Hippocampal formation (tissue), 2 donors: ENCODE results near the gene EGR1.

Source experiments
- DNase-seq, 2 donors: peaks; one replicate each; lab custom pipeline; 2025; lab: John Stamatoyannopoulos, UW

The EGR1 gene

GRCh38 chr5:138453590-138453989 lies 11.7 kb upstream of the EGR1 start:
- no peak for DNase-seq

- no peak for DNase-seq
Measured at GRCh38 chr5:138454121-138454520, 11.2 kb upstream of the EGR1 start.

GRCh38 chr5:138455232-138455930 lies 9.9 kb upstream of the EGR1 start:
- peak in 1 of 2 donors; percentile 49 for DNase-seq

- DNase-seq: no peak
Measured at GRCh38 chr5:138457531-138458275, 7.6 kb upstream of the EGR1 start.

GRCh38 chr5:138458384-138458783 lies 6.9 kb upstream of the EGR1 start:
- DNase-seq: peak in 1 of 2 donors; percentile 29

GRCh38 chr5:138458856-138459255 lies 6.4 kb upstream of the EGR1 start:
- no peak for DNase-seq

DNA sequence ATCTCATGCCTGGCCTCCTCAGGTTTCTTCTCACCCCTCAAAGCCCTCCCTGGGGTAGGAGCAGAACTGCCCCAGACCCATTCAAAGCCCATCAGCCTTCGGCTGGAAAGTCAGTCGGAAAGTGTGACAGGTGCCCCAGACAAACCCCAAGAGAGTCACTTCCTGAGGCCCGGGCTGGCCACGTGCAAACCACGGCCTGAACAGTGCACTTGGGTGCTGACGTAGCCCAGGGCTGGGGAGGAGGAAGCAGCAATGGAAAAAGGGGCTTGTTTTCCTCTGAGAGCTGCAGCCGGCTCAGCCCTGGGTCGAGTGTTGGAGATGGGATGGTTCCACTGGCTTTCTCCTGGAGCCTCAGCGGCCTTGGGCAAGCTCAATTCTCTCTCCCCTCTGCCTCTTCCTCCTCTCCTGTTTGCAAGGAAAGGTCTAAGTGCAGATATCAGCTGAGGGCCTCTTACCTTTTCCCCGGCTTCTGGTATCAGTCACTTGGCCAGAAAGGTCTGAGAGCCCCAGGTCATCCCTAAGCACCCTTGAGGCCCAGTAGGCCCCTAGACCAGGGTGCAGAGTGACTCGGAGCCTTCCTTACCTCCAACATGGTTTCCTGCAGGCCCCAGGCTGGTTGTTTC lies 5.9 kb upstream of the EGR1 start:
- DNase-seq: no peak

GRCh38 chr5:138460032-138460693 lies 5.1 kb upstream of the EGR1 start:
- no peak for DNase-seq

DNA sequence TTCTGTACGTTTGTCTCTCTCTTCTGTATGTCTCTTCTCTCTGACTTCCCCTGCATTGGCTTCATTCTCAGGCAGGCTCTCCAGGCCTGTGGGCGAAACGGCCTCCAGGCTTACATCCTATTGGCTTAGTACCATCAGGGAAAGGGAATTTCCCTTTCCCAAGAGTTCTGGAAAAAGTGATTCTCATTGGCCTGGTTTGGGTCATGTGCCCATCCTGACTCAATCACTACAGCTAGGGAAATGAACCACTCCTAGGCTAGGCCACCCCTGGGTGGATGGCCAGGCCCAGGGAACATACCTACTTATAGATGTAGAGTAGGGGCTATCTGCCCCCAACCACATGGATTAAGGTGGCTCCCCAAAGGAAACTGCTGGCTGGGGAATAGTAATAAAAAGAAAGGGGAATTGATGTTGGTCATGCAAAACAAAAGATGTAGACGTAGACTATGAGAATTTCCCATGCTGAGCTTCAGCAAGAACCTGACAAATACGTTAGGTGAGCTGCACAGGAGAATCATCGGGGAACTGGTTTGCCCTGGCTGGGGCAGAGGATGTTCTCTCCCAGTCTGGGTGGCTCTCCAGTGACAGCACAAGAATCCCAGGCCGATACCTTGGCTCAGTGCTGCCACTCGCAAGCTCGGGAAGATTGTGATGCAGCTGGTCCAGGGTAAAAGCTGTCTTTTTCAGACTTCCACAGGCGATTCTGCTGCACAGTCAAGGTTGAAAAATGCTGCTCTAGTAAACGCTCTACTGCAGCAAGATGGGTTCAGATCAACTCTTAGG lies 3.7 kb upstream of the EGR1 start:
- no peak for DNase-seq

DNA sequence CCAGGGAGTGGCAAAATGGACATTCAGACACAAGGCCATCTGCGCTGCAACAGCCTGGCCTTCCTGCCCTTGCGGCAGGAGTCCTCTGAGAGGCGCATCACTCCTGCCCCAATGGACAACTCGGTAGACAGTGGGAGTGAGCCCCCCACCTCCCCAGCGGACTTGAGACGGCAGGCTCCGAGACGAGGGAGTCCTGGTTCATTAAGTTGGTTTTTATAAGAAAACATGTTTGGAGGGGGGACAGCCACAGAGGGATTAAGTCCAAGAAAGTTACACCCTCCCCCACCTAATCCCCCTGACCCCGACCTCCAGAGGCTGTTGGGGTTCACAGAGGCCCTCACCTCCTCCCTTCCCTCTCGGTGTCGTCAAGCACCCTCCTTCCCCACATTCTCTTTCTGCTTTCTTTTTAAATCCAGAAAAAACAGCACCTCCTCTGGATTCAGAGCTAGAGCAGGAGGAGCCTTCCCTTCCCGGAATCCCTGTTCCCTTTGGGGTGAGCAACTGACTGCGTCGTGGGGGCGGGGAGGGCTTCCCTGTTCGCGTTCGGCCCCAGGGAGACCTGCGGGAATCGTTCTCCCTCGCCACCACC lies 1.8 kb upstream of the EGR1 start:
- peak in 1 of 2 donors; percentile 79 for DNase-seq

GRCh38 chr5:138464008-138464387 lies 1.3 kb upstream of the EGR1 start:
- DNase-seq: peak; percentile 89

DNA sequence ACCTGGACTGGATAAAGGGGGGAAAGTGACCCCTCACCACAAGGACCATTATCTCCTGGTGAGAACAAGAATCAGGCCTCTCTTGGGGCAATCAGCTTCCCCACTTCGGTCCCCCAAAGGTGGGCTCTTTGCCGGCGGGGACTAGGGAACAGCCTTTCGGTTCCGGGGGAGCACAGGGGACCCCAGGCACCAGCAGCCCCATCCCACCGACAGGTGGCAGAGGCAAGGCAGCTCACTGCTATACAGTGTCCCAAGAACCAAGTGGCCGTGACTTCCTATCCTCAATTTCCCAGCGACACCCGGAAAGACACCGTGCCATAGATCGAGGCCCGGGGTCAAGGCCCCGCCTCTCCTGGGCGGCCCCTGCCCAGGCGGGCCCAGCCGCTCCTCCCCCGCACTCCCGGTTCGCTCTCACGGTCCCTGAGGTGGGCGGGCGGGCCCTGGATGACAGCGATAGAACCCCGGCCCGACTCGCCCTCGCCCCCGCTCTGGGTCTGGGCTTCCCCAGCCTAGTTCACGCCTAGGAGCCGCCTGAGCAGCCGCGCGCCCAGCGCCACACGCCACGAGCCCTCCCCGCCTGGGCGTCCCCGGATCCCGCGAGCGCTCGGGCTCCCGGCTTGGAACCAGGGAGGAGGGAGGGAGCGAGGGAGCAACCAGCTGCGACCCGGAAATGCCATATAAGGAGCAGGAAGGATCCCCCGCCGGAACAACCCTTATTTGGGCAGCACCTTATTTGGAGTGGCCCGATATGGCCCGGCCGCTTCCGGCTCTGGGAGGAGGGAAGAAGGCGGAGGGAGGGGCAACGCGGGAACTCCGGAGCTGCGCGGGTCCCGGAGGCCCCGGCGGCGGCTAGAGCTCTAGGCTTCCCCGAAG lies 655 bp upstream of the EGR1 start:
- peak; percentile 98 for DNase-seq

DNA sequence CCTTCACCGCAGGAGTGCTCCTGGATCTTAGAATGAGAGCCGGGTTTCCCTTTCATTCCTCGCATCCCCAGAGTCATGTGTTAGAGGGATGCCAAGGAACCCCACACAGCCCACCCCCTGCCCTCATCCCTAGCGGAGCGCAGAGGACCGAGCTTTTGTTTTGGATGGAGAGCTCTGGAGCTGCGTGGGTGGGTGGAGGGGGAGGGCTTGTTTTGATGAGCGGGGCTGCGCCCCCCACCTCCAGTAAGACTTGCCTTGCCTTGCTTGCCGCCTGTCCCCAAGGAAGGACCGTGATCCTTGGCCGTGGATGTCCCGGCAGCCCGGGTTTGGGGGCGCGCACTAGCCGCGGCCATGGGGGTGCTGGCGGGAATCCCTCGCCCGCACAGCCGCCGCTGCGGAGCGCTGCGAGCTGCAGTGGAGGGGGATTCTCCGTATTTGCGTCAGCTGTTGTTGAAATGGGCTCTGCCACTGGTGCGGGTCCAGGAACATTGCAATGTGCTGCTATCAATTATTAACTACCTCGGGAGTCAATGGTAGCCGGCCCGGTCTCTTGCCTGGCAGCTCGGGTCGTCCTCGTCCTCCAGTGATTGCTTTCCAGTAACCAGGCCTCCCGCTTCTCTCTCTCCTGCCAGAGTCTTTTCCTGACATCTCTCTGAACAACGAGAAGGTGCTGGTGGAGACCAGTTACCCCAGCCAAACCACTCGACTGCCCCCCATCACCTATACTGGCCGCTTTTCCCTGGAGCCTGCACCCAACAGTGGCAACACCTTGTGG lies 1.0 kb downstream of the EGR1 start:
- DNase-seq: no peak

DNA sequence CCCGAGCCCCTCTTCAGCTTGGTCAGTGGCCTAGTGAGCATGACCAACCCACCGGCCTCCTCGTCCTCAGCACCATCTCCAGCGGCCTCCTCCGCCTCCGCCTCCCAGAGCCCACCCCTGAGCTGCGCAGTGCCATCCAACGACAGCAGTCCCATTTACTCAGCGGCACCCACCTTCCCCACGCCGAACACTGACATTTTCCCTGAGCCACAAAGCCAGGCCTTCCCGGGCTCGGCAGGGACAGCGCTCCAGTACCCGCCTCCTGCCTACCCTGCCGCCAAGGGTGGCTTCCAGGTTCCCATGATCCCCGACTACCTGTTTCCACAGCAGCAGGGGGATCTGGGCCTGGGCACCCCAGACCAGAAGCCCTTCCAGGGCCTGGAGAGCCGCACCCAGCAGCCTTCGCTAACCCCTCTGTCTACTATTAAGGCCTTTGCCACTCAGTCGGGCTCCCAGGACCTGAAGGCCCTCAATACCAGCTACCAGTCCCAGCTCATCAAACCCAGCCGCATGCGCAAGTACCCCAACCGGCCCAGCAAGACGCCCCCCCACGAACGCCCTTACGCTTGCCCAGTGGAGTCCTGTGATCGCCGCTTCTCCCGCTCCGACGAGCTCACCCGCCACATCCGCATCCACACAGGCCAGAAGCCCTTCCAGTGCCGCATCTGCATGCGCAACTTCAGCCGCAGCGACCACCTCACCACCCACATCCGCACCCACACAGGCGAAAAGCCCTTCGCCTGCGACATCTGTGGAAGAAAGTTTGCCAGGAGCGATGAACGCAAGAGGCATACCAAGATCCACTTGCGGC lies 1.8 kb downstream of the EGR1 start:
- no peak for DNase-seq

DNA sequence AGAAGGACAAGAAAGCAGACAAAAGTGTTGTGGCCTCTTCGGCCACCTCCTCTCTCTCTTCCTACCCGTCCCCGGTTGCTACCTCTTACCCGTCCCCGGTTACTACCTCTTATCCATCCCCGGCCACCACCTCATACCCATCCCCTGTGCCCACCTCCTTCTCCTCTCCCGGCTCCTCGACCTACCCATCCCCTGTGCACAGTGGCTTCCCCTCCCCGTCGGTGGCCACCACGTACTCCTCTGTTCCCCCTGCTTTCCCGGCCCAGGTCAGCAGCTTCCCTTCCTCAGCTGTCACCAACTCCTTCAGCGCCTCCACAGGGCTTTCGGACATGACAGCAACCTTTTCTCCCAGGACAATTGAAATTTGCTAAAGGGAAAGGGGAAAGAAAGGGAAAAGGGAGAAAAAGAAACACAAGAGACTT lies 2.4 kb downstream of the EGR1 start:
- no peak for DNase-seq

GRCh38 chr5:138468133-138468965 lies 3.1 kb downstream of the EGR1 start:
- no peak for DNase-seq

- DNase-seq: no peak
Measured at GRCh38 chr5:138468966-138469539, 3.8 kb downstream of the EGR1 start.
